HFF-Myc (cell line): Measurements from ENCODE around the gene FARSA.

Experiments
- DNase-seq: peaks from one replicate; pipeline ENCODE4 v3.0.0-alpha.2; 2011; ENCODE audit warnings: low read depth; ENCODE audit errors: extremely low read depth
- H3K4me3 ChIP-seq: replicated peaks from 2 replicates; pipeline ENCODE4 v1.5.1; 2011; ENCODE audit warnings: low read depth, mild to moderate bottlenecking, control low read depth, low read length
- TF ChIP-seq, protein P1 (sequence below): IDR thresholded peaks from 2 replicates; pipeline ENCODE4 v1.5.1; 2012; ENCODE audit warnings: mild to moderate bottlenecking, low read depth, low read length, control low read depth; ENCODE audit errors: missing control alignments

FARSA gene

DNA sequence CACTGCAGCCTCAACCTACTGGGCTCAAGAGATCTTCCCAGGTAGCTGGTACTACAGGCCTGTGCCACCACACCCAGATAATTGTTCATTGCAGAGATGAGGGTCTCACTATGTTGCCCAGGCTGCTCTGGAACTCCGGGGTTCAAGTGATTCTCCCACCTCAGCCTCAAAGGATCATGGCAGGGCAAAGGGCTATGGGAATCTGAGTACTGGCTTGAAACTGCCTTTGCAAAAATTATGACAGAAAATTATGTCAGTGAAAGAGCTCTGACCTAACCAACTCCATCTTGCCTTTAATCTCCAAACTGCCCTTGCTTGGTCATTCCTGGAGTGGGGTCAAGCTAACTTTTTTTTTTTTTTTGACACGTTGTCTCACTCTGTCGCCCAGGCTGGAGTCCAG is 50.9 kb downstream of the FARSA start:
- DNase-seq, result no peak
- TF ChIP-seq, protein P1, sequence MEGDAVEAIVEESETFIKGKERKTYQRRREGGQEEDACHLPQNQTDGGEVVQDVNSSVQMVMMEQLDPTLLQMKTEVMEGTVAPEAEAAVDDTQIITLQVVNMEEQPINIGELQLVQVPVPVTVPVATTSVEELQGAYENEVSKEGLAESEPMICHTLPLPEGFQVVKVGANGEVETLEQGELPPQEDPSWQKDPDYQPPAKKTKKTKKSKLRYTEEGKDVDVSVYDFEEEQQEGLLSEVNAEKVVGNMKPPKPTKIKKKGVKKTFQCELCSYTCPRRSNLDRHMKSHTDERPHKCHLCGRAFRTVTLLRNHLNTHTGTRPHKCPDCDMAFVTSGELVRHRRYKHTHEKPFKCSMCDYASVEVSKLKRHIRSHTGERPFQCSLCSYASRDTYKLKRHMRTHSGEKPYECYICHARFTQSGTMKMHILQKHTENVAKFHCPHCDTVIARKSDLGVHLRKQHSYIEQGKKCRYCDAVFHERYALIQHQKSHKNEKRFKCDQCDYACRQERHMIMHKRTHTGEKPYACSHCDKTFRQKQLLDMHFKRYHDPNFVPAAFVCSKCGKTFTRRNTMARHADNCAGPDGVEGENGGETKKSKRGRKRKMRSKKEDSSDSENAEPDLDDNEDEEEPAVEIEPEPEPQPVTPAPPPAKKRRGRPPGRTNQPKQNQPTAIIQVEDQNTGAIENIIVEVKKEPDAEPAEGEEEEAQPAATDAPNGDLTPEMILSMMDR, result no peak
- H3K4me3 ChIP-seq, result no peak overlapping the region

DNA sequence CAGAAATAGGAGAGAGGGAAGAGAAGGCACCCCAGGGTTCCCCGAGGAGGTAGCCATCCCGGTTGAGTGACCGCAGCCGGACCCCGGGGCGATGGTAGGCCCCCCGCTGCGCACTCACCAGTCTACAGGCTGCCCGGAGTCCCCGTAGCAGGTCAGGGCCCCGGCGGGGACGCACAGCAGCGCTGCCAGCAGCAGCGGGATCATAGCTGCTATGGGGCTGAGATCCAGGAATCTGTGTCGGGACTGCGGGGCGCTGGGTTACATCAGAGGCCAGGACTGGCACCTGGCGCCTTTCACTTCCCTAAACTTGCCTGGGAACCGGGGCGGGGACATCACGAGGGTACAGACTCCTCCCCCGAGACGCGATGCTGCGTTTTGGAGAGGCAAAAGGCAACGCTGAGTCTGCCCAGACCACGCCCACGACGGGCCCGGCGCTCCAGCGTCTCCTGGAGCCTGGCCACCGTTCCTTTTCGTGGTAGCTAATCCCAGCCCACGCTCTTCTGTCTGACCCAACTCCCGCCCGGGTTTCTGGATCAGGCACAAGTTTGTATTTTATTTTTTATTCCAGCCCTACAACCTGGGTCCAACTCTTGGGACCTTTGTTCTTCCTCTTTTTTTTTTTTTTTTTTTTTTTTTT is 52.2 kb downstream of the FARSA start, which contains the start of gene DNASE2:
DNASE2 (minus strand) TSS at position 278 of the 637 bp plus-strand sequence; CDS start at position 204, 74 bp downstream.
- peak; percentile 71 for DNase-seq
- TF ChIP-seq, protein P1, result no peak
- H3K4me3 ChIP-seq, result peak within 1 kb of the TSS; percentile 71

DNA sequence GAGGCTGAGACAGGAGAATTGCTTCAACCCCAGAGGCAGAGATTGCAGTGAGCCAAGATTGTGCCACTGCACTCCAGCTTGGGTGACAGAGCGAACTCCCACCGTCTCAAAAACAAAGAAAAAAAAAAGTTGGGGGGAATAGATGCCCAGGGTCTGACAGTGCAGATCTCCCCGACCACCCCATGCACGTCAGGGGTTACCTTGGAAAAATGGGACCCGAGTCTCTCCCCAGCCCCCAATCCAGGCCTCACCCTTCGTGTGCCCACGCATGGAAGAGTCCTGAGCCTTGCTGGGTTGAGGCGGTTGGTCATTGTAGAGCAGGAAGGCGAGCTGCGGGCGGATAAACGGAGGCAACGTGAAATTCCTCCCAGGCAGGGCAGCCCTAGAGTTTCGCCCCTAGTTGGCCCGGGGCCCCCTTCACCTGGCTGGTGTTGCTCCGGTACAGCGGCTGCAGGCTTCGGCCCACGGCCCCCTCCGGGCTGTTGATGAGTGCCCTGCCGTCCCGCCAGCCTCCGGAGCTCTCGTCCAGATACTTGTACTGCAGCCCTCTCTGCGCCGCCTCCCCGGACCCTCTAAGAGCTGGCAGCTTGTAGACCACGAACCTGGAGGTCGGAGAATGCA is 52.9 kb downstream of the FARSA start:
- DNase-seq, result no peak
- H3K4me3 ChIP-seq, result peak overlapping the region; percentile 71
- TF ChIP-seq, protein P1, result no peak

DNA sequence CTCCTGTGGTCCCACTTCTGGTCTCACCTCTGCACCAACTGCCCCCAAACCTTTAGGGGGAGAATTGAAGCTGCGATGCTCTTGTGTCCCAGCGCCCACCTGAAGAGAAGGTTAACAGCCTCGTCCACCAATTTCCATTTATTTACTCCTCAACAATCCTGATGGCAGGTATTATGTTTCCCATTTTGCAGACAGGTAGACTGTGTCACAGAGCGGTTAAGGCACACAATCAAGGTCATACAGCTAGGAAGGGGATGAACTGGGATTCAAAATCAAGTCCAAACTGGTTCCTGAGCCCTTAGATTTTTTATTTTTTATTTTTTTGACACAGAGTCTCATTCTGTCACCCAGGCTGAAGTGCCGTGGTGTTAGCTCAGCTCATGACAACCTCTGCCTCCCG is 58.4 kb downstream of the FARSA start:
- no peak for DNase-seq
- TF ChIP-seq, protein P1, result no peak
- H3K4me3 ChIP-seq, result no peak overlapping the region

DNA sequence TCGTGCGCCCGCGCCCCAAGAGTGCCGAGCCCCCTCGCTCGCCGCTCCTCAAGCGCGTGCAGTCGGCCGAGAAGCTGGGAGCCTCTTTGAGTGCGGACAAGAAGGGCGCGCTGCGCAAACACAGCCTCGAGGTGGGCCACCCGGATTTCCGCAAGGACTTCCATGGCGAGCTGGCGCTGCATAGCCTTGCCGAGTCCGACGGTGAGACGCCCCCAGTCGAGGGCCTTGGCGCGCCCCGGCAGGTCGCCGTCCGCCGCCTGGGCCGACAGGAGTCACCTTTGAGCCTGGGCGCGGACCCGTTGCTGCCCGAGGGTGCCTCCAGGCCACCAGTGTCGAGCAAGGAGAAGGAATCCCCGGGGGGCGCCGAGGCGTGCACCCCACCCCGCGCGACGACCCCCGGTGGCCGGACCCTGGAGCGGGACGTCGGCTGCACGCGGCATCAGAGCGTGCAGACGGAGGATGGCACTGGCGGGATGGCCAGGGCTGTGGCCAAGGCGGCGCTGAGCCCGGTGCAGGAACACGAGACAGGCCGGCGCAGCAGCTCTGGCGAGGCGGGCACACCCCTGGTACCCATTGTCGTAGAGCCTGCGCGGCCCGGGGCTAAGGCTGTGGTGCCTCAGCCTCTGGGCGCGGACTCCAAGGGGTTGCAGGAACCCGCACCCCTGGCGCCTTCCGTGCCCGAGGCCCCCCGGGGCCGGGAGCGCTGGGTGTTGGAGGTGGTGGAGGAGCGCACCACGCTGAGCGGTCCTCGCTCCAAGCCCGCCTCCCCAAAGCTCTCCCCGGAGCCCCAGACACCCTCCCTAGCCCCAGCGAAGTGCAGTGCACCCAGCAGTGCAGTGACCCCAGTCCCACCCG is 59.4 kb downstream of the FARSA start:
- TF ChIP-seq, protein P1, result no peak
- no peak for DNase-seq
- H3K4me3 ChIP-seq, result no peak overlapping the region

DNA sequence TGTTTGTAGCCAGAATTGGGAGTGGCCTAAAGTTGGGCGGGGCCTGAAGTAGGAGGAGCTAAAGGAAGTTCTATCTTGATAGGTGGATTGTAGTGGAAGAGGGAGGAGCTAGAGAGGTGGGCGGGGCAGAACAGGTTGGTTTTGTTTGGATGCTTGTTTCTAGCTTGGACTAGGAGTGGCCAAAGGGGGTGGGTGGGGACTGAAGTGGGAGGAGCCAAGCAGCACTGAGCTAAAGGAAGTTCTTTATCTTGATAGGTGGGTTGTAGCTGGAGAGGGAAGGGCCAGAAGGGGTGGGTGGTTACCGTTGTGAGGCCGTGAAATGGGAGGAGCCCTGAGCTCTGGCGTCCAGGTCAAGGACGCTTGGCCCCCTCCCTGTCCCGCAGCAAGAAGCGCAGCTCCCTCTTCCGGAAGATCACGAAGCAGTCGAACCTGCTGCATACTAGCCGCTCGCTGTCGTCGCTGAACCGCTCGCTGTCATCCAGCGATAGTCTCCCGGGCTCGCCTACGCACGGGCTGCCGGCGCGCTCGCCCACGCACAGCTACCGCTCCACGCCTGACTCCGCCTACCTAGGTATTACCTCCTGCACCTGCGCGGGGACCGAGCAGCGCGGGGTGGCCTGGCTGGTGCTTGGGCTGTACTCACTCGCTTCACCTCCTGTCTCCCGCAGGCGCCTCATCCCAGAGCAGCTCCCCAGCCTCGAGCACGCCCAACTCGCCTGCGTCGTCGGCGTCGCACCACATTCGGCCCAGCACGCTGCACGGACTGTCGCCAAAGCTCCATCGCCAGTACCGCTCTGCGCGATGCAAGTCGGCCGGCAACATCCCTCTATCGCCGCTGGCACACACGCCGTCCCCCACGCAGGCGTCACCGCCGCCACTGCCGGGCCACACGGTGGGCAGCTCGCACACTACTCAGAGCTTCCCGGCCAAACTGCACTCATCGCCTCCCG is 60.3 kb downstream of the FARSA start:
- TF ChIP-seq, protein P1, result no peak
- peak; percentile 21 for DNase-seq
- H3K4me3 ChIP-seq, result no peak overlapping the region
